Astrocyte (in vitro differentiated cells and primary cell): Measurements from ENCODE around the gene FARS2. TPM values are rescaled to one million over a fixed set of nuclear protein-coding genes. Genes with fewer than 3 reads are reported as not detected.

Experiments used
- DNase-seq: peaks from one replicate; pipeline ENCODE4 v3.0.0-alpha.2; 2010; ENCODE audit warnings: low read depth
- FAIRE-seq: peaks from 2 replicates; lab custom pipeline; 2011; peaks lifted over from hg19 to GRCh38; lab: Jason Lieb, UNC
- H2AFZ ChIP-seq: 2 replicates; pipeline ENCODE4 v1.6.0; 2012; ENCODE audit warnings: low read depth, low read length, inconsistent platforms
- H3K27ac ChIP-seq: 2 replicates; pipeline ENCODE4 v1.5.1; 2011; ENCODE audit warnings: low read depth, low read length, inconsistent platforms
- H3K27me3 ChIP-seq: 2 replicates; pipeline ENCODE4 v1.6.0; 2011; ENCODE audit warnings: low read length, inconsistent platforms; ENCODE audit not compliant: insufficient read depth
- H3K36me3 ChIP-seq: 2 replicates; pipeline ENCODE4 v1.5.1; 2011; ENCODE audit warnings: low read length, inconsistent platforms; ENCODE audit not compliant: insufficient read depth
- H3K4me1 ChIP-seq: 2 replicates; pipeline ENCODE4 v1.5.1; 2011; ENCODE audit warnings: low read length, inconsistent platforms; ENCODE audit not compliant: insufficient read depth
- H3K4me2 ChIP-seq: 2 replicates; pipeline ENCODE4 v1.6.0; 2012; ENCODE audit warnings: low read length, inconsistent platforms
- H3K4me3 ChIP-seq: 2 replicates; pipeline ENCODE4 v1.5.1; 2011; ENCODE audit warnings: low read depth, mild to moderate bottlenecking, low read length, inconsistent platforms; ENCODE audit not compliant: insufficient read depth
- H3K79me2 ChIP-seq: 2 replicates; pipeline ENCODE4 v1.6.0; 2012; ENCODE audit warnings: mild to moderate bottlenecking, low read length, inconsistent platforms; ENCODE audit not compliant: insufficient read depth
- H3K9ac ChIP-seq: 2 replicates; pipeline ENCODE4 v1.6.0; 2012; ENCODE audit warnings: mild to moderate bottlenecking, low read length, inconsistent platforms
- H3K9me3 ChIP-seq: 2 replicates; pipeline ENCODE4 v1.5.1; 2012; ENCODE audit warnings: low read depth, mild to moderate bottlenecking, low read length, inconsistent platforms; ENCODE audit not compliant: insufficient read depth
- H4K20me1 ChIP-seq: 2 replicates; pipeline ENCODE4 v1.6.0; 2012; ENCODE audit warnings: low read length, inconsistent platforms; ENCODE audit not compliant: insufficient read depth
- H3K27ac Mint-ChIP-seq: one replicate; pipeline ENCODE4 v1.8.0; 2021; ENCODE audit warnings: mild to moderate bottlenecking, mixed read lengths; ENCODE audit not compliant: unreplicated experiment
- H3K27me3 Mint-ChIP-seq: one replicate; pipeline ENCODE4 v1.8.0; 2021; ENCODE audit warnings: low read depth, mixed read lengths; ENCODE audit not compliant: unreplicated experiment
- H3K36me3 Mint-ChIP-seq: one replicate; pipeline ENCODE4 v1.8.0; 2021; ENCODE audit warnings: low read depth, mixed read lengths; ENCODE audit not compliant: unreplicated experiment
- H3K4me1 Mint-ChIP-seq: one replicate; pipeline ENCODE4 v1.8.0; 2021; ENCODE audit warnings: low read depth, mixed read lengths; ENCODE audit not compliant: unreplicated experiment
- H3K4me3 Mint-ChIP-seq: one replicate; pipeline ENCODE4 v1.8.0; 2021; ENCODE audit warnings: mild to moderate bottlenecking, moderate library complexity, mixed read lengths; ENCODE audit not compliant: unreplicated experiment
- H3K9me3 Mint-ChIP-seq: one replicate; pipeline ENCODE4 v1.8.0; 2021; ENCODE audit warnings: mild to moderate bottlenecking, mixed read lengths; ENCODE audit not compliant: unreplicated experiment
- EZH2 ChIP-seq: IDR thresholded peaks from 2 replicates; pipeline ENCODE4 v1.6.1; 2012; ENCODE audit warnings: mild to moderate bottlenecking, low read length, inconsistent platforms; ENCODE audit not compliant: insufficient read depth
- total RNA-seq: library from RNA; stranded (reverse); gene quantifications from 2 replicates; pipeline ENCODE4 v1.2.1, GENCODE V29; 2021
- TF ChIP-seq, protein P1 (sequence below): IDR thresholded peaks from 2 replicates; pipeline ENCODE4 v1.5.1; 2011; ENCODE audit warnings: low read depth, mild to moderate bottlenecking, inconsistent platforms, low read length, moderate library complexity; ENCODE audit not compliant: insufficient read depth

The FARS2 gene
- total RNA-seq, 1 donor from 2014 or later: 13.3 TPM

GRCh38 chr6:5524110-5524509, 262.8 kb downstream of the FARS2 start:
- no peaks in the 10 kb centered on the region for H3K36me3 Mint-ChIP-seq
- peak; percentile 17 for FAIRE-seq

GRCh38 chr6:5525209-5525608, 263.9 kb downstream of the FARS2 start:
- Mint-ChIP-seq H3K27me3 (no peaks in the 10 kb centered on the region), H3K4me3 (peak overlapping the region; percentile 37), H3K27ac (peak overlapping the region; percentile 23), H3K4me1 (peaks cover 9% of the 10 kb centered on the region), H3K9me3 (peaks cover 3% of the 10 kb centered on the region), H3K36me3 (no peaks in the 10 kb centered on the region)
- Histone ChIP-seq H3K27me3 (no peaks in the 10 kb centered on the region), H4K20me1 (no peaks in the 10 kb centered on the region), H3K79me2 (no peaks in the 10 kb centered on the region), H3K9ac (no peak overlapping the region), H3K4me3 (no peak overlapping the region), H3K36me3 (no peaks in the 10 kb centered on the region), H3K9me3 (no peaks in the 10 kb centered on the region), H3K4me2 (no peak overlapping the region), H3K27ac (no peak overlapping the region), H2AFZ (no peak overlapping the region), H3K4me1 (no peaks in the 10 kb centered on the region)
- TF ChIP-seq, protein P1, sequence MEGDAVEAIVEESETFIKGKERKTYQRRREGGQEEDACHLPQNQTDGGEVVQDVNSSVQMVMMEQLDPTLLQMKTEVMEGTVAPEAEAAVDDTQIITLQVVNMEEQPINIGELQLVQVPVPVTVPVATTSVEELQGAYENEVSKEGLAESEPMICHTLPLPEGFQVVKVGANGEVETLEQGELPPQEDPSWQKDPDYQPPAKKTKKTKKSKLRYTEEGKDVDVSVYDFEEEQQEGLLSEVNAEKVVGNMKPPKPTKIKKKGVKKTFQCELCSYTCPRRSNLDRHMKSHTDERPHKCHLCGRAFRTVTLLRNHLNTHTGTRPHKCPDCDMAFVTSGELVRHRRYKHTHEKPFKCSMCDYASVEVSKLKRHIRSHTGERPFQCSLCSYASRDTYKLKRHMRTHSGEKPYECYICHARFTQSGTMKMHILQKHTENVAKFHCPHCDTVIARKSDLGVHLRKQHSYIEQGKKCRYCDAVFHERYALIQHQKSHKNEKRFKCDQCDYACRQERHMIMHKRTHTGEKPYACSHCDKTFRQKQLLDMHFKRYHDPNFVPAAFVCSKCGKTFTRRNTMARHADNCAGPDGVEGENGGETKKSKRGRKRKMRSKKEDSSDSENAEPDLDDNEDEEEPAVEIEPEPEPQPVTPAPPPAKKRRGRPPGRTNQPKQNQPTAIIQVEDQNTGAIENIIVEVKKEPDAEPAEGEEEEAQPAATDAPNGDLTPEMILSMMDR: no peak
- no peak for TF ChIP-seq EZH2
- FAIRE-seq (no peak), DNase-seq (peak; percentile 63)

More at GRCh38 chr6:5524110-5524509, 262.8 kb downstream of the FARS2 start:
- Histone ChIP-seq H3K4me1 (no peaks in the 10 kb centered on the region), H3K27me3 (no peaks in the 10 kb centered on the region), H2AFZ (no peak overlapping the region), H4K20me1 (no peaks in the 10 kb centered on the region), H3K79me2 (no peaks in the 10 kb centered on the region), H3K4me2 (no peak overlapping the region), H3K27ac (no peak overlapping the region), H3K4me3 (no peak overlapping the region), H3K36me3 (no peaks in the 10 kb centered on the region), H3K9ac (no peak overlapping the region), H3K9me3 (no peaks in the 10 kb centered on the region)
- Mint-ChIP-seq H3K4me3 (no peak overlapping the region), H3K27ac (no peak overlapping the region), H3K27me3 (no peaks in the 10 kb centered on the region), H3K9me3 (peaks cover 3% of the 10 kb centered on the region), H3K4me1 (peaks cover 12% of the 10 kb centered on the region)
- DNase-seq: no peak
- TF ChIP-seq, protein P1: no peak
- TF ChIP-seq EZH2: no peak

DNA sequence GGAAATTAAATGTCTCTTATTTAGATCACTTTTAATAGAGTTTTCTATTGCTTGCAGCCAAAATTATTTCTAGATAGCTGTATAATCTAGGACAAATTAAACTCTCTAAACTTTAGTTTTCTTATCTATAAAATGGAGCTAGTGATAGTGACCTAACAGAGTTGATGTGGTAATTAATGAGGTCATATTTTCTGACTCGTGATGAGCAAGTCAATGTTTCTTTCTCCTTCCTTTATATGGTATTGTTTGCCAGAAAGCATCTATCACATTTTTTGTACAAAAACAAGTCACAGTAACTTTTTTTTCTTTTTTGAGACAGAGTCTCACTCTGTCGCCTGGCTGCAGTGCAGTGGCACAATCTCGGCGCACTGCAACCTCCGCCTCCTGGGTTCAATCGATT, 267.7 kb downstream of the FARS2 start:
- Mint-ChIP-seq H3K9me3 (no peaks in the 10 kb centered on the region), H3K4me1 (peaks cover 9% of the 10 kb centered on the region), H3K4me3 (no peak overlapping the region), H3K27ac (no peak overlapping the region), H3K36me3 (peaks cover 1% of the 10 kb centered on the region), H3K27me3 (no peaks in the 10 kb centered on the region)
- Histone ChIP-seq H3K4me1 (no peaks in the 10 kb centered on the region), H3K27ac (no peak overlapping the region), H2AFZ (no peak overlapping the region), H4K20me1 (no peaks in the 10 kb centered on the region), H3K9me3 (no peaks in the 10 kb centered on the region), H3K27me3 (no peaks in the 10 kb centered on the region), H3K9ac (no peak overlapping the region), H3K4me3 (no peak overlapping the region), H3K4me2 (no peak overlapping the region), H3K36me3 (no peaks in the 10 kb centered on the region), H3K79me2 (no peaks in the 10 kb centered on the region)
- DNase-seq (no peak), FAIRE-seq (no peak)
- TF ChIP-seq EZH2: no peak
- TF ChIP-seq, protein P1: no peak
